ENCODE data around the gene NRP1. TPM values are rescaled to one million over a fixed set of nuclear protein-coding genes. Genes with fewer than 3 reads are reported as not detected.

Gene NRP1
- total RNA-seq, 1 donor from 2014 or later: 122 TPM

- intact Hi-C loops (cut with DNase I): no loop called here
- no peak for DNase-seq (ENCODE audit: low spot score in 2 of 2)
Observed at GRCh38 chr10:33146189-33147012, 188.1 kb downstream of the NRP1 start.

GRCh38 chr10:33145451-33146188, 188.8 kb downstream of the NRP1 start:
- Histone ChIP-seq H3K4me3 (no peak overlapping the region), H3K9me3 (no peaks in the 10 kb centered on the region), H3K27me3 (no peaks in the 10 kb centered on the region), H3K36me3 (no peaks in the 10 kb centered on the region), H3K4me1 (no peaks in the 10 kb centered on the region), H3K27ac (no peak overlapping the region)
- intact Hi-C loops (cut with DNase I): no loop called here
- no peak for DNase-seq (ENCODE audit: low spot score in 2 of 2)
- no peak for TF ChIP-seq CTCF (IDR thresholded peaks at IDR 0.05)

More at GRCh38 chr10:33146189-33147012, 188.1 kb downstream of the NRP1 start:
- Histone ChIP-seq H3K4me3 (no peak overlapping the region), H3K36me3 (no peaks in the 10 kb centered on the region), H3K4me1 (no peaks in the 10 kb centered on the region), H3K9me3 (no peaks in the 10 kb centered on the region), H3K27me3 (no peaks in the 10 kb centered on the region), H3K27ac (no peak overlapping the region)
- no peak for TF ChIP-seq CTCF (IDR thresholded peaks at IDR 0.05)

DNA sequence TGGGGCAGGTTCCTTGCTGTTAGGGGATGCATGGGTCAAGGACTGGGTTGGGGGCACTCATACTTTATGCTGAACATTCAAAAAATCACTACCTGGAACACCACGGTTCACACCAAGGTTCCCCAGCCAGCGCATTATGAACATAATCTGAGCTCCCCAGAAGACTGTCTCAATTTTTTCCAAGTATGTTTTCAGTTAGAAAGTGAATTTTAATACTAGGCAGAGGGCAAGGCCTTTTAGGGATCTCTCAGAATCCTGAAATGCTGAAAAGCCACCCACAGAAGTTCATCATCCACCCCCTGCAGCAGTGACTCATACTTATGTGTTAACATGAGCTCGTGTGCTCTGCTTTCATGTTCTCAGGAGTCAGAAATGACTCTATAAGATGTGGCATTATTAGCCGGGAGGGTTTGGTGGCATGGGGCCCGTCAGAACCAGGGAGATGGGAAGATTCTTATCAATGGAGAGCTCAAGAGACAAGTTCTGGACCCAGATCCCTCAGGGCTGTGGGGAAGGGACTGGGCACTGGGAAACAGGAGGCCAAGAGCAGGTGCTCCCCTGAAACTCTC, 191.2 kb downstream of the NRP1 start:
- no peaks in the 10 kb centered on the region for H3K9me3 ChIP-seq
- H3K4me3 ChIP-seq: no peak overlapping the region
- no peak for DNase-seq (ENCODE audit: low spot score in 2 of 2)
- H3K27ac ChIP-seq: no peak overlapping the region
- TF ChIP-seq CTCF (IDR thresholded peaks at IDR 0.05): no peak
- no peaks in the 10 kb centered on the region for H3K36me3 ChIP-seq
- intact Hi-C loops (cut with DNase I): no loop called here
- no peaks in the 10 kb centered on the region for H3K4me1 ChIP-seq
- no peaks in the 10 kb centered on the region for H3K27me3 ChIP-seq

DNA sequence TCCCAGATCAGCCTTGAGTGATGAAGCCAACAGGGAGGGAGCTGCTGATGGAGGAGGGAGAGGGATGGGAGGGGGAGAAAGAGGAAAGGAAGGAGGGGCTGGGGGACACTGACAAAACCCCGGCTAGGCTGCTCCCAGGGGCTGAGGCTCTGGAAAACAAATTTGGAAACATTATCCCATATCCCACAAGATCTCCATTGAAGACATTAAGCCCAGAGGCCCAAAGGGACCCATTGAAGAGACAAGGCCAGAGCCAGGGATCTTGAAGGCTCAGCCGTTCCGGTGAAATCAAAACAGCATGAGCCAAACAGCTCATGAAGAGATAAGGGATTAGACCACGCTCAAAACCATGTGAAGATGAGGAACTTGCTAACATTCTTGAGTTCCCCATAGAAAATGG, 192.2 kb downstream of the NRP1 start:
- H3K27me3 ChIP-seq: no peaks in the 10 kb centered on the region
- DNase-seq (ENCODE audit: low spot score in 2 of 2): no peak
- H3K27ac ChIP-seq: no peak overlapping the region
- intact Hi-C loops (cut with DNase I): no loop called here
- H3K36me3 ChIP-seq: no peaks in the 10 kb centered on the region
- H3K4me3 ChIP-seq: no peak overlapping the region
- H3K4me1 ChIP-seq: no peaks in the 10 kb centered on the region
- H3K9me3 ChIP-seq: no peaks in the 10 kb centered on the region
- TF ChIP-seq CTCF (IDR thresholded peaks at IDR 0.05): no peak

GRCh38 chr10:33141251-33141650, 193.2 kb downstream of the NRP1 start:
- H3K27ac ChIP-seq: no peak overlapping the region
- no peak overlapping the region for H3K4me3 ChIP-seq
- H3K36me3 ChIP-seq: no peaks in the 10 kb centered on the region
- DNase-seq (ENCODE audit: low spot score in 2 of 2): no peak
- H3K9me3 ChIP-seq: no peaks in the 10 kb centered on the region
- no peaks in the 10 kb centered on the region for H3K27me3 ChIP-seq
- TF ChIP-seq CTCF (IDR thresholded peaks at IDR 0.05): no peak
- intact Hi-C loops (cut with DNase I): no loop called here
- H3K4me1 ChIP-seq: no peaks in the 10 kb centered on the region
